Upper lobe of left lung (tissue), 6 donors: ENCODE measurements around the gene PSIP1. TPM values are rescaled to one million over a fixed set of nuclear protein-coding genes. Genes with fewer than 3 reads are reported as not detected.

ENCODE experiments used
- ATAC-seq, 2 donors: fragments of 200-7000 bp; cut with Tn5 transposase; one replicate each; pipeline ENCODE4 v1.9.1; 2022; ENCODE audit warnings: mild to moderate bottlenecking in 2 of 2, moderate library complexity in 2 of 2; ENCODE audit not compliant: low FRiP score in 2 of 2
- DNase-seq, 2 donors: peaks; one replicate each; pipeline ENCODE4 v3.0.0-alpha.2; 2019 to 2020
- H3K27ac ChIP-seq, 4 donors: fragments of 200-600 bp; sonication (generic); one replicate each; pipeline ENCODE4 v1.5.1; 2016 to 2019
- H3K27me3 ChIP-seq, 4 donors: fragments of 200-600 bp; sonication (generic); one replicate each; pipeline ENCODE4 v1.5.1; 2017 to 2019
- H3K36me3 ChIP-seq, 4 donors: fragments of 200-600 bp; sonication (generic); one replicate each; pipeline ENCODE4 v1.5.1; 2016 to 2019
- H3K4me1 ChIP-seq, 4 donors: fragments of 200-600 bp; sonication (generic); one replicate each; pipeline ENCODE4 v1.5.1; 2018 to 2019
- H3K4me3 ChIP-seq, 4 donors: fragments of 200-600 bp; sonication (generic); one replicate each; pipeline ENCODE4 v1.5.1; 2017 to 2019; ENCODE audit warnings: mild to moderate bottlenecking in 2 of 4, moderate library complexity in 1 of 4
- H3K9me3 ChIP-seq, 4 donors: fragments of 200-600 bp; sonication (generic); one replicate each; pipeline ENCODE4 v1.5.1; 2018 to 2019
- EP300 ChIP-seq, 4 donors: sonication (generic); formaldehyde crosslinking; IDR thresholded peaks; one replicate each; pipeline ENCODE4 v1.5.1; 2017; ENCODE audit warnings: antibody characterized with exemption in 4 of 4, control low read depth in 2 of 4
- POLR2A ChIP-seq, 4 donors: fragments of 450-650 bp; IDR thresholded peaks; one replicate each; pipeline ENCODE4 v1.5.1; 2016 to 2017; ENCODE audit warnings: antibody characterized with exemption in 4 of 4, mild to moderate bottlenecking in 2 of 4
- POLR2AphosphoS5 ChIP-seq, 2 donors: sonication (generic); formaldehyde crosslinking; IDR thresholded peaks; one replicate each; pipeline ENCODE4 v1.5.1; 2017; ENCODE audit warnings: antibody characterized with exemption in 2 of 2
- WGBS, 2 donors: methylation state at CpG; one replicate each; pipeline ENCODE4 v1.1.5; 2017 to 2018; 5-methylcytosine and 5-hydroxymethylcytosine counted together
- small RNA-seq, 4 donors: library from RNA; depleted of rRNA; stranded (forward); fragments of <200 nt; gene quantifications; one replicate each; pipeline ENCODE3, GENCODE V24; 2016
- total RNA-seq, 6 donors: library from RNA; depleted of rRNA in 4 of 6; stranded (reverse); fragments of >200 nt in 4 of 6; gene quantifications; one replicate each; pipeline versions ENCODE4 v1.1.0 to v1.2.1, GENCODE V29; 2016 to 2021
- TF ChIP-seq, protein P1 (sequence below), 6 experiments: fragments of 450-650 bp in 4 of 6; fragments of 200-600 bp in 2 of 6; sonication (generic) in 2 of 6; IDR thresholded peaks; one replicate each; pipeline ENCODE4 v1.5.1; 2016 to 2019; ENCODE audit warnings: antibody characterized with exemption in 6 of 6
- donor health status: DM: no; HTN: no; CAD: no; lungs with moderate emphysema.
- donor health status: DM: no; HTN: yes; CAD: no; lungs with severe emphysema.

The PSIP1 gene
- total RNA-seq, 6 donors from 2014 or later = 22.5 to 57.9 (median 27.8) TPM

DNA sequence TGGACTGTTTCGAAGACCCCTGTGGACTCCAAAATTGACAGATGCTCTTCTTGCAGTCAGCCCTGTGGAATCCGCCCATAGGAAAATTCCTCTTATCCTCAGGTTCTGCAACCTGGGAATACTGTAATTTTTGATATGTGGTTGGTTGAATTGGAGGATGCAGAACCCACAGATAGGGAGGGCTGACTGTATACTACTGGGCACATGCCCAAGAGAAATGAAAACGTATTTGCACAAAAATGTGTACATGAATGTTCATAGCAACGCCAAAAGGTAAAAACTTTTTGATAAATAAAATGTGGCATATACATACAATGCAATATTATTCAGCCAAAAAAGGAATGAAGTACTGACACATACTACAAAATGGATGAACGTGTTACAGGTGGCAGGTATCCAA, 90.0 kb downstream of the PSIP1 start:
- DNase-seq (no peak), ATAC-seq (no peak)
- WGBS, 2 donors = 63 to 73% methylated on average over 5 of the region's 5 CpGs
- no peaks in the 10 kb centered on the region for H3K27me3 ChIP-seq
- no peak for TF ChIP-seq POLR2A (IDR thresholded peaks at IDR 0.05)
- no peak for TF ChIP-seq EP300 (IDR thresholded peaks at IDR 0.05)
- TF ChIP-seq POLR2AphosphoS5 (IDR thresholded peaks at IDR 0.05) = no peak
- TF ChIP-seq, protein P1, sequence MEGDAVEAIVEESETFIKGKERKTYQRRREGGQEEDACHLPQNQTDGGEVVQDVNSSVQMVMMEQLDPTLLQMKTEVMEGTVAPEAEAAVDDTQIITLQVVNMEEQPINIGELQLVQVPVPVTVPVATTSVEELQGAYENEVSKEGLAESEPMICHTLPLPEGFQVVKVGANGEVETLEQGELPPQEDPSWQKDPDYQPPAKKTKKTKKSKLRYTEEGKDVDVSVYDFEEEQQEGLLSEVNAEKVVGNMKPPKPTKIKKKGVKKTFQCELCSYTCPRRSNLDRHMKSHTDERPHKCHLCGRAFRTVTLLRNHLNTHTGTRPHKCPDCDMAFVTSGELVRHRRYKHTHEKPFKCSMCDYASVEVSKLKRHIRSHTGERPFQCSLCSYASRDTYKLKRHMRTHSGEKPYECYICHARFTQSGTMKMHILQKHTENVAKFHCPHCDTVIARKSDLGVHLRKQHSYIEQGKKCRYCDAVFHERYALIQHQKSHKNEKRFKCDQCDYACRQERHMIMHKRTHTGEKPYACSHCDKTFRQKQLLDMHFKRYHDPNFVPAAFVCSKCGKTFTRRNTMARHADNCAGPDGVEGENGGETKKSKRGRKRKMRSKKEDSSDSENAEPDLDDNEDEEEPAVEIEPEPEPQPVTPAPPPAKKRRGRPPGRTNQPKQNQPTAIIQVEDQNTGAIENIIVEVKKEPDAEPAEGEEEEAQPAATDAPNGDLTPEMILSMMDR (IDR thresholded peaks at IDR 0.05) = no peak
- peaks cover 6 to 10% (median 7%) of the 10 kb centered on the region in 4 donors for H3K36me3 ChIP-seq
- H3K9me3 ChIP-seq = no peaks in the 10 kb centered on the region
- H3K4me3 ChIP-seq = no peak overlapping the region
- no peak overlapping the region for H3K27ac ChIP-seq
- peaks cover 17 to 32% (median 18%) of the 10 kb centered on the region in 4 donors for H3K4me1 ChIP-seq

DNA sequence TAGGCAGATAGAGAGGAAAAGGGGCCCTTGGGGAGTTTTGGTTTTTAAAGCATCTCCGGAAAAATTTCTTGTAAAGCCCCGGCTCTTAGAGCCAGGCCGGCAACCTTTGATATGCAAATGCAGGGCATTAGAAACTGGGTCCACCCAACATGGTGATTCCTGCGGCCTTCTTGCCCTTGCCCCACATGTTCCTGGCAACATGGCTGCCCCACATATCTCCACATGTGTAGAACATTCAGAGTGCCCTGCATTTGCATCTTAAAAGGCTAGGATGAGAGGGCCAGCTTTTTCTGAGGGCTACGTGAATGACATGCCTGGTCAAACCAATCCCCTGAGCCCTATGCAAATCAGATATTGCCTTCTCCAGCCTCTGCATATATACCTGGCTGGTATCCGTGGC, 93.1 kb downstream of the PSIP1 start:
- ATAC-seq (no peak), DNase-seq (no peak)
- H3K27ac ChIP-seq = no peak overlapping the region
- no peaks in the 10 kb centered on the region for H3K36me3 ChIP-seq
- no peaks in the 10 kb centered on the region for H3K27me3 ChIP-seq
- no peaks in the 10 kb centered on the region for H3K9me3 ChIP-seq
- TF ChIP-seq POLR2A (IDR thresholded peaks at IDR 0.05) (no peak), EP300 (IDR thresholded peaks at IDR 0.05) (no peak), POLR2AphosphoS5 (IDR thresholded peaks at IDR 0.05) (no peak)
- TF ChIP-seq, protein P1 (IDR thresholded peaks at IDR 0.05) = no peak
- WGBS, 2 donors = 83 to 86% methylated on average over 6 of the region's 6 CpGs
- H3K4me1 ChIP-seq = peaks cover 0 to 6% (median 5%) of the 10 kb centered on the region in 4 donors
- H3K4me3 ChIP-seq = no peak overlapping the region

DNA sequence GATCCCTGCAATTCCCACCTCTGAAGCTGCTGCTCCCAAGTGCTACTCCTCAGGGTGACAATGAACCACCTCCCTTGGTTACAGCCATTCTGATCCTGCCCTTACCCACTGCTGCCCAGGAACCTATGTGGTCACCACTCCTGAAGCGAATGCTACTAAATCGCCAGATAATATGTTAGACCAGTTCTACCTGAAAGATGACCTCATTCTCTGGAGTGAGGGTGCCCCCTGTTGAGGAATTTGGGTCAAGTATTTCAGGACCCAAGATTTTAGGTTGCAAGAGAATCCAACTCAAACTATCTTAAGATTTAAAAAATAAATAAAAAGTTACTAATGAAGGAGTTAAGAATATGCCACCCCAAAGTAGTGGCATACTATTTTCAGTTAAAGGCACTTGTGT, 93.9 kb downstream of the PSIP1 start:
- ATAC-seq = peak; percentile 58 to 77
- Histone ChIP-seq H3K27ac (no peak overlapping the region), H3K36me3 (no peaks in the 10 kb centered on the region), H3K4me3 (no peak overlapping the region), H3K9me3 (no peaks in the 10 kb centered on the region), H3K4me1 (peaks cover 0 to 3% (median under 1%) of the 10 kb centered on the region in 4 donors), H3K27me3 (no peaks in the 10 kb centered on the region)
- DNase-seq = peak in 1 of 2 donors; percentile 53
- TF ChIP-seq, protein P1 (IDR thresholded peaks at IDR 0.05) = peak in 3 of 6 experiments; percentile 32 to 47 (median 37)
- TF ChIP-seq POLR2A (IDR thresholded peaks at IDR 0.05) = no peak
- TF ChIP-seq EP300 (IDR thresholded peaks at IDR 0.05) = no peak
- no peak for TF ChIP-seq POLR2AphosphoS5 (IDR thresholded peaks at IDR 0.05)
- 46 to 57% methylated on average over 2 of the region's 2 CpGs for WGBS, 2 donors

Small RNA genes lying within 50 kb of the gene (small RNA-seq; reads per million reads assigned to genes)
- gene AL513423.1 (0 reads per million in 4 donors), gene RN7SL98P (0 reads per million in 4 donors), gene RNU6-246P (0 reads per million in 4 donors), gene RNU6-319P (0 reads per million in 4 donors)

Other genes with a start within 250 kb of the PSIP1 start
- gene TTC39B, start 203.8 kb downstream of the PSIP1 start, total RNA-seq = 10 to 100 TPM; 16.7 to 35.7 (median 29.9) TPM
- 10 to 100 TPM; 20.0 to 59.8 (median 24.3) TPM for gene SNAPC3, start 88.1 kb downstream of the PSIP1 start, total RNA-seq
- gene CCDC171, start 42.1 kb upstream of the PSIP1 start, total RNA-seq = 10 to 100 TPM in 1 of 6 donors, 1 to 10 TPM in 5; 2.4 to 16.8 (median 6.6) TPM